Dermis microvascular lymphatic vessel endothelial cell (primary cell): Measurements from ENCODE around the gene STAT5B. TPM values are rescaled to one million over a fixed set of nuclear protein-coding genes. Genes with fewer than 3 reads are reported as not detected.
"Not testable (repeated sequence)": the region's sequence is repeated elsewhere in the genome, so short reads cannot be mapped to it uniquely, and the experiment has no call there.

Source experiments
- DNase-seq, 2 donors: peaks; one replicate each; pipeline versions ENCODE4 v3.0.0 to v3.0.0-alpha.2; 2010; ENCODE audit warnings: low read depth in 2 of 2
- total RNA-seq: library from RNA; depleted of rRNA; stranded (reverse); fragments of >200 nt; gene quantifications from 2 replicates; pipeline ENCODE4 v1.2.1, GENCODE V29; 2014

Gene STAT5B
- total RNA-seq, 1 donor from 2014 or later, result 25.2 TPM

DNA sequence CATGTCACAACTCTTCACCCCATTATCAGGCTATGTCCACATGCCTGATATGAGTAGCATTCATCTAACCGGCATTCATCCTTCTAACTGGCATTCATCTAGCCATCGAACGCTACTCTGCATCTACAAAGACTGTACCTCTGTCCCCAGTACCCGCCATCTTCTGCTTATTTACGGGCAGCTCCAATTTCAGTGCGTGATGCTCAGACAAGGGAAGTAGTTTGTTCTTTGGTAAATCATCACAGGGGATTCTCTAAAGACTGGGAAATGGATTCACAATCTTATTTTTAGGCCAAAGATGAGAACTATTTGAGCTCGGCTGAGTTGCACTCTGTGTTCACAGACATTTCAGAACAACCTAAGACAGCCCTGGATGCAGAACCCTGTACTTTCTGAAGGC is 39.4 kb downstream of the STAT5B start:
- no peak for DNase-seq

DNA sequence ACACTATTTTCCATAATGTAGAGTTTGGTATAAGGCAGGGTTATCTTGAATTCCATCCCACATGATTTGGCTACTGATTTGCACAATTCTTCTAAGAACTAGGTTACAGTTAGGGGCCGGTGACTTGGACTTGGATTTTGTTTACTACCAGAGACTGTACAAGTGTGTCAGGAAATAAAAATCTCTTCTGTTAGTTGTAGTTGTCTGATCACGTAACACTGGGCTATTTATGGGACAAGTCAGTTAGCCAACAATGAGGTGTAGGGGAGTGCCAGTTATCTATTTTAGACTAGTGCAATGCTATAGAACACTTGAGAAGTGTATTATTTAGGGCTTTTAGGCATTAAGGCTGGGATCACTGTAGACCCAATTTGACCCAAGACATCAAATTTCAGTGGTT is 42.2 kb downstream of the STAT5B start:
- no peak for DNase-seq

DNA sequence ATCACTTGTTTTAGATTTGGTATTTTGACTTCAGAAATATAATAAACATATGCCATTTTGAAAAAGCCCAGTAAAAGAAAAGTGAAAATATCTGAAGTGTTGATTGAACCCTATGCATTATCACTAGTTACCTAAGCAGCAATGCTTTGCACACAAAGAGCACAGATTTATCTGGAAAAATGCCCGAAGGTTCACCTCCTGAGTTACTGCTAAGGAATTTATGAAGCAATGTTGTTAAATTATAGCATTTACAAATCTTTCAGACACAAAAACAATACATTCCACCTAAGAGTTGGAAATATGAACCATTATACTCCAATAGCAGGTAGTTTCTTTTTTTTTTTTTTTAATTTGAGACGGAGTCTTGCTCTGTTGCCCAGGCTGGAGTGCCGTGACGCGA is 43.0 kb downstream of the STAT5B start:
- DNase-seq, result no peak

DNA sequence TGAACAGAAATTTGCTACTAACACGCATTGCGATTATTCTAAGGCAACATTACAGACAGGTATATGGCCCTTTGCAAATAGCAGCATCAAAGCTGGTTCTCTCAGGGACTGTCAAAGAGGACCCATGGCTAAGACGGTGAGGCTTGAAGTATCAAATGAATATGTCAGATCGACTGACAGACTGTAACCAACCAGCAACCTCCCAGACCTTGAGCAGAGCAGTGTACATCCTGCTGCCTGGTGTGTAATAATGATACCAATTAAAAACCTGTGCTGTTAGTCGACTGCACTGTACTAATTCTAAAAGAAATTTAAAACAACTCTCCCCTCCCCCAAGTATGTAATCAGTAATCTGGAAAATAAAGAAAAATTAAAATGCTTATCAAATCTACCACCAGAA is 46.0 kb downstream of the STAT5B start:
- DNase-seq, result no peak

- peak in 1 of 2 donors; percentile 33 for DNase-seq
Observed at GRCh38 chr17:42227849-42228700, 48.1 kb downstream of the STAT5B start.

DNA sequence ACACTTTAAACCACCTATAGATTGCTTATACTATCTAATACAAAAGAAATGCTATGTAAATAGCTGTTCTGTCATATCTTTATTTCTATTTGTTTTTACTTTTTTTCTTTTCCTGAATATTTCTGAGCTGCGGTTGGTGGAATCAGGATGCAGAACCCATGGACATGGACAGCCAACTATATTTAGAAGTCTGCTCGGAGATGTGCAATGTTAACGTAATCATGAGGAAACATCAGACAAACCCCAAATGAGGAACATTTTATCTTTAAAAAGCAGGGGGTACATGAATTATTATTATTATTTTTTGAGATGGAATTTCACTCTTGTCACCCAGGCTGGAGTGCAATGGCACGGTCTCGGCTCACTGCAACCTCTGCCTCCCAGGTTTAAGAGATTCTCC is 50.5 kb downstream of the STAT5B start:
- no peak for DNase-seq

- DNase-seq, result no peak
Observed at GRCh38 chr17:42224651-42225050, 51.5 kb downstream of the STAT5B start.

DNA sequence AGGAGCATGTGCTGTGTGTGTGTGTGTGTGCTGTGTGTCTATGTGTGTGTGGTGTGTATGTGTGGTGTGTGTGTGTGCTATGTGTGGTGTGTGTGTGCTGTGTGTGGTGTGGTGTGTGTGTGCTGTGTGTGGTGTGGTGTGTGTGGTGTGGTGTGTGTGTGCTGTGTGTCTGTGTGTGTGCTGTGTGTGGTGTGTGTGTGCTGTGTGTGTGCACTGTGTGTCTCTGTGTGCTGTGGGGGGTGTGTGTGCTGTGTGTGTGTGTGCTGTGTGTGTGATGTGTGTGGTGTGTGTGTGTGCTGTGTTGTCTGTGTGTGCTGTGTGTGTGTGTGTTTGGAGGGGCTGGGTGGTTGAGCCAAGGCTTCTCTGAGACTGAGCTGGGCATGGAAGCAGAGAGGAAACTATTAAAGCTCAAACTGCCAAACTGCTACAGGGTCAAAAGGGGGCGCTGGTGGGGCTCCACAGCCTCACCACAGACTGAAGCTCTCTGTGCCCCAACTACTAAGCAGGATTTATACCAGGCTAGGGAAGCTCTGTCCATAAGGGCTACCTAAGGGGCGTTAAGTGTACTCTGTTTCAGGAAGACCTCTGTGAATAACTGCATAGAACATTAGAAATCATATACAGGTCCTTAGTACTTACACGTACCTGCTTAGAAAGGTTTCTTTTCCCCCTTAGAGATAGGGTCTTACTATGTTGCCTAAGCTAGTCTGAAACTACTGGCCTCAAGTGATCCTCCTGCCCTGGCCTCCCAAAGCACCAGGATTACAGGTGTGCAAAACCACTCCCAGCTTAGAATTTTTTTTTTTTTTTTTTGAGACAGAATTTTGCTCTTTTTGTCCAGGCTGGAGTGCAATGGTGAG is 54.1 kb downstream of the STAT5B start:
- DNase-seq, result peak; percentile 64 to 84

DNA sequence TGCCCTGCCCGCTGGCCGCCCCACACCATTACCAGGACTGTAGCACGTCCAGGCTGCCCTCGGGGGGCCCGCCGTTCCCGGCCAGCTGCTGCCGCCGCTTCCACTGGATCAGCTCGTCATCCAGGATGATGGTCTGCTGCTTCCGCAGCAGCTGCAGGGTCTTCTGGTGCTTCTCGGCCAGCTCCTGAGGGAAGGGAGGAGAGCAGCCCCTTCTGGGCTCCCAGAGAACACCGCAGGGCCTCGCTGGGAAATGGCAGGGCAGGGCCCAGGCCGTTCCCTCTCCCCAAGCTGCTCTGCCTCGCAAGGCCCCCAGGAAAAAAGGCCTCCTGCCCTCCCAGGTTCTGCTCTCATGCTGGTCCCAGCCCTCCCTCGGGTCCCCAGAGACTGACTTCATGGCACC is 56.9 kb downstream of the STAT5B start:
- DNase-seq, result not testable (repeated sequence)

DNA sequence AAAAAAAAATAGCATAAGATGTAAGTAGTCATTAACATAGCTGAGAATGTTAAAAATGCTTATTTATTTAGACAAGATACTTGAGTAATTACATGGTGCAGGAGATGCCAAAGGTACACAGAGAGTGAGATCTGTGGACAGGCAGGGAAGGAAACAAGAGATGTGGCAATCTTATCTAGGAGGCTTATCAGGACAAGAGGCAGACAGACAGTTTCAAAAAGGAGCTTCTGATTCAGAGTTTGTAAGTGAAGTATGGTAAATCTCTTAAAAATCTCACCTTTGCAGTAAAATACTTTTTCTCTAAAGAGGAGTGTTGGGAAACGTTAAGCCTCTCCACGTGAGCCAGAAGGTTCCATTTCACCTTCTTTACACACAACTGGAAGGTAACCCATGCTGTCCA is 62.0 kb downstream of the STAT5B start:
- no peak for DNase-seq

DNA sequence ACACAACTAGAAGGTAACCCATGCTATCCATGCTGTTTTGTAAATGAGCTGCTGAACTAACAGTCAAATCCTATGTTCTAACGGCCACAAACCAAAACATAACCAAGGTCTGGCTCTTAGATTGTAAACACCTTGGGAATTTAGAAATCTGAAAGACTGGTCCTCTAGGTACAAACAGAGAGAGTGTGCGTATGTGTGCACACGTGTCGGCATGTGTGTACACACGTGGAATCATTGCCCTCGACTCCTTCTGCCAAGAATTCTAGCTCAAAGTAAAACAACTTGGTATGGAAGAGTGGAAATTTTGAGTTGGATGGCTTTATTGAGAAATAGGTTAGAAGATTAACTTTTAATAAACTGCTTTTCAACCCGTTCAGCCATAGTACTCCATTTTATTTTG is 63.8 kb downstream of the STAT5B start:
- no peak for DNase-seq

GRCh38 chr17:42211921-42212341 is 64.3 kb downstream of the STAT5B start:
- not testable (repeated sequence) for DNase-seq

DNA sequence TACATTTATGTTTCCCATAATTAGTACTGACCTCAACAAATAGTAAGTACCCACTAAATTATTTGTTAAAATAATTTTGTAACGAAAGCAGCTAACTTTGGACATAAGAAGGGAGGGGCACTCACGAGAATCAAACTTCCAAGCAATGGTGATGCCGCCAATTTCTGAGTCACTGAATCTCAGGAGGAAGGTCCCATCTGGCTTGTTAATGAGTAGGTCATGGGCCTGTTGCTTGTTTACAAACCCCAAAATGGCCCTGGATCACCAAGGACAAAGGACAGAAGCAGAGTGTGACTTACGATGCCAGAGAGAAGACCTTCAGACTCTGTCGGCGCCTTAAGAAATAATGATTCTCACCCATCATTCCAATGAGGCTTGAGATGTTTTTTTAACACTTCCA is 66.1 kb downstream of the STAT5B start:
- no peak for DNase-seq

GRCh38 chr17:42206153-42206612 is 70.0 kb downstream of the STAT5B start:
- peak in 1 of 2 donors; percentile 32 for DNase-seq

DNA sequence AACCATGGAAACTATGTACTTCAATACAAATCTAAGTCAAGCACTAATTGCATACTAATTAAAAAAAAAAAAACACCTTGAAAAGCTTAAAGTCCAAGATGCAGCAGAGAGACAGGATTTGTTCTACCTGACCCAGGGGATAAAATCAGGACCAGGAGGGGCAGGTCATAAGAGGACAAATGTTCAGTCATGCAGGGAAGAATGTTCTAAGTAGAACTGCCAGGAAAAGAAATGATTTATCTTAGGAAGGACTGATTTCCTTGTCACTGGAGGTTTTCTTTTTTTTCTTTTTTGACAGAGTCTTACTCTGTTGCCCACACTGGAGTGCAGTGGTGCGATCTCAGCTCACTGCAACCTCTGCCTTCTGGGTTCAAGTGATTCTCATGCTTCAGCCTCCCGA is 72.8 kb downstream of the STAT5B start:
- DNase-seq, result no peak

DNA sequence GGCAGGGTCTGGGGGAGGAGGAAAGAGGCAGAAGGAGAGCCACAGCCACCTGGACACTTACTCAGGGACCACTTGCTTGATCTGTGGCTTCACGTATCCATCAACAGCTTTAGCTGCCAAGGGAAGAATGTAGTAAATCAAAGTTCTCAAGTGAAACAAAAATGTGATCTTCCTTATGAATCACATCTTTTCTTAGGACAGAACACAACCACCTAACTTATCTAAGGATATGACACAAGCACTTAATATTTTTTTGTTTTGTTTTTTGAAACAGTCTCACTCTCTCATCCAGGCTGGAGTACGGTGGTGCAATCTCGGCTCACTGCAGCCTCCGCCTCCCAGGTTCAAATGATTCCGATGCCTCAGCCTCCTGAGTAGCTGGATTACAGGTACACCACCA is 73.5 kb downstream of the STAT5B start:
- DNase-seq, result no peak

GRCh38 chr17:42202159-42202558 is 74.0 kb downstream of the STAT5B start:
- DNase-seq, result no peak

GRCh38 chr17:42201458-42201772 is 74.8 kb downstream of the STAT5B start:
- no peak for DNase-seq

DNA sequence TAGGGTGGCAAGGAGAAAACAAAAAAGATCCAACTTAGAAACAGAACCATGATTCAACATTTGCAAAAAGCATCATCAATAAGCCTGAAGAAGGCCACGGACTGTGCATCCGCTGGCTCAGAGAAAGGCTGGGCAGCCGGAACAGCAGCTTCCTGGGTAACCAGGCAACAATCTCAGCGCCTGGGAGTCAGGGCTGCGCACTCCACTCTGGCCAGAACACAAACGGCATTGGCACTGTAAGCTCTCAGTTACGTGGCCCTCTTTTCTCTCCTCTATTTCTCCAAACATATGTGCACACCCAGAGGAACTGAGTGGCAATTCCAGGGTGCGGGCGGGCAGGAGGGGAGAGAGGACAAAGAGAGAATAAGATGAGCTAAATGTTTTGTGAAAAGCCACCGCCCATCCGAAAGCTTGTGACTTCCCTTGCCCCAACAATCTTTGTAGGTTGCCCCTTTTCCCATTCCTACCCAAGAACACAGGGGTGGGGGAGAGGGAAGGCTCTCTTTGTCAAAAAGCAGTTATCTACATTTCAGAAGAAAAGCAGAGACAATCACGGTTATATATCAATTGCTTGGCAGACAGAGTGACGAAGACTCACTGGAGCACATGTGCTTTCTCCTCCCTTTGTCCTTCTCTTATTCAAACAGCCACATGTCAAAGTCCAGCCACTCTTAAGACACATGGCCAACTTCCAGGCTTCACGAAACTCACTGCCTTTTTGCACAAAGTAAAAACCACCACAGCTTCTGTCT is 75.3 kb downstream of the STAT5B start:
- DNase-seq, result no peak

DNA sequence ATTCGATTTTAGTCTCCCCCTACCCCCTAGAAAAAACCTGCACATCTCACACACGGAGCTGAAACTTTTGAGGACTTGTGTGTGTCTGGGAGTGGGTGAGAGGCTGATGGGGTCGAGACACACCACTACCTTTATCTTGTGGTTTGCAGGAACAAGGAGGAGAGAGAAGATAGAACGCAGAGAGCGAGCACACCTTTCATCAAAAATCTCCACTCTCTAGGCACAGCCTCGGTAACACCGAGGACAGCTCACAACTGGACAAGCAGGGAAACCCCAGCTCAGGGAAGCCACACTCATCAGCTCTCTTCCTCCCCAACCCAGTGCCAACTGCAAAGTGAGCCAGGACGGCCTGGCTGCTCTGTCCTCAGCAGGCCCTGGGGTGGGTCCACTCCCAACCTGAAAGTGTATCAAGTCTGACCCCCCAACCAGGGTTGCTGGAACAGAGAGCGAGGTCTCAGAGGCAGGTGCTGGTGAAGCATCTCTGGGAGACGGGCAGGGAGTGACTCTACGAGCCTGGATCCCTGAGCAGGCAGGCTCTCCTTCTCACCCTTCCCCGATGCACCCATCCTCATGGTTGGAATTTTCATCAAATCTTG is 76.7 kb downstream of the STAT5B start:
- no peak for DNase-seq

GRCh38 chr17:42198897-42199296 is 77.3 kb downstream of the STAT5B start:
- DNase-seq, result no peak
